Lower lobe of right lung (tissue), 2 donors: ENCODE measurements around the gene CDH9. TPM values are rescaled to one million over a fixed set of nuclear protein-coding genes. Genes with fewer than 3 reads are reported as not detected.

ENCODE experiments used
- ATAC-seq, 2 donors: fragments of 200-7000 bp; cut with Tn5 transposase; one replicate each; pipeline ENCODE4 v1.9.1; 2020 to 2022; ENCODE audit warnings: mild to moderate bottlenecking in 2 of 2, moderate library complexity in 2 of 2
- DNase-seq: peaks from one replicate; pipeline ENCODE4 v3.0.0-alpha.2; 2020
- H3K27ac ChIP-seq: fragments of 200-600 bp; one replicate; pipeline ENCODE4 v1.8.0; 2022
- H3K27me3 ChIP-seq: fragments of 200-600 bp; one replicate; pipeline ENCODE4 v1.8.0; 2022; ENCODE audit warnings: low read depth
- H3K36me3 ChIP-seq: fragments of 200-600 bp; one replicate; pipeline ENCODE4 v1.8.0; 2022; ENCODE audit warnings: mild to moderate bottlenecking
- H3K4me1 ChIP-seq: fragments of 200-600 bp; one replicate; pipeline ENCODE4 v1.8.0; 2022
- H3K4me3 ChIP-seq: fragments of 200-600 bp; one replicate; pipeline ENCODE4 v1.8.0; 2022; ENCODE audit warnings: mild to moderate bottlenecking
- H3K9me3 ChIP-seq: fragments of 200-600 bp; one replicate; pipeline ENCODE4 v1.8.0; 2022
- CTCF ChIP-seq: fragments of 200-600 bp; IDR thresholded peaks from one replicate; pipeline ENCODE4 v1.8.0; 2022; ENCODE audit warnings: antibody characterized with exemption, mild to moderate bottlenecking
- intact Hi-C: fragments of 100-400 bp; cut with DNase I; formaldehyde crosslinking; loops from one replicate; pipeline ENCODE4 v1.11.0; 2022
- total RNA-seq: library from RNA; stranded (reverse); fragmentation: NEBNext Ultra II Directional; extraction: Animal tissue kit (Norgen Biotek cat#: 25700); gene quantifications from one replicate; pipeline ENCODE4 v1.2.1, GENCODE V29; 2021
- donor health status: DM: no; HTN: yes; CAD: no; lungs with severe emphysema.

CDH9 gene
- total RNA-seq, 1 donor from 2014 or later: not detected

- no peaks in the 10 kb centered on the region for H3K9me3 ChIP-seq
- H3K27ac ChIP-seq: no peak overlapping the region
- no peaks in the 10 kb centered on the region for H3K27me3 ChIP-seq
- no peaks in the 10 kb centered on the region for H3K4me1 ChIP-seq
- H3K4me3 ChIP-seq: no peak overlapping the region
- no peak for ATAC-seq
- DNase-seq: no peak
- no peak for TF ChIP-seq CTCF
- intact Hi-C loops: no loop called here
- no peaks in the 10 kb centered on the region for H3K36me3 ChIP-seq
These were observed 17.4 kb downstream of the CDH9 start for GRCh38 chr5:27020973-27021372.

- intact Hi-C loops: no loop called here
- DNase-seq (no peak), ATAC-seq (no peak)
- no peak overlapping the region for H3K4me3 ChIP-seq
- H3K4me1 ChIP-seq: no peaks in the 10 kb centered on the region
- H3K36me3 ChIP-seq: no peaks in the 10 kb centered on the region
- TF ChIP-seq CTCF: no peak
- H3K27me3 ChIP-seq: no peaks in the 10 kb centered on the region
- H3K9me3 ChIP-seq: no peaks in the 10 kb centered on the region
- H3K27ac ChIP-seq: no peak overlapping the region
These were observed 22.6 kb downstream of the CDH9 start for GRCh38 chr5:27015758-27016157.

- Histone ChIP-seq H3K27ac (no peak overlapping the region), H3K36me3 (no peaks in the 10 kb centered on the region), H3K4me3 (no peak overlapping the region), H3K27me3 (no peaks in the 10 kb centered on the region), H3K4me1 (no peaks in the 10 kb centered on the region), H3K9me3 (no peaks in the 10 kb centered on the region)
- ATAC-seq (no peak), DNase-seq (no peak)
- TF ChIP-seq CTCF: no peak
- intact Hi-C loops: no loop called here
These were observed 27.1 kb downstream of the CDH9 start for GRCh38 chr5:27011274-27011673.

- Histone ChIP-seq H3K9me3 (no peaks in the 10 kb centered on the region), H3K4me3 (no peak overlapping the region), H3K27me3 (no peaks in the 10 kb centered on the region), H3K27ac (no peak overlapping the region), H3K36me3 (no peaks in the 10 kb centered on the region), H3K4me1 (no peaks in the 10 kb centered on the region)
- intact Hi-C loops: no loop called here
- TF ChIP-seq CTCF: no peak
- DNase-seq (no peak), ATAC-seq (no peak)
These were observed 27.7 kb downstream of the CDH9 start for GRCh38 chr5:27010646-27011045.

GRCh38 chr5:27009540-27009915 is 28.9 kb downstream of the CDH9 start:
- TF ChIP-seq CTCF: no peak
- H3K4me1 ChIP-seq: no peaks in the 10 kb centered on the region
- no peak overlapping the region for H3K27ac ChIP-seq
- no peaks in the 10 kb centered on the region for H3K36me3 ChIP-seq
- DNase-seq (no peak), ATAC-seq (no peak)
- no peaks in the 10 kb centered on the region for H3K9me3 ChIP-seq
- H3K27me3 ChIP-seq: no peaks in the 10 kb centered on the region
- intact Hi-C loops: no loop called here
- no peak overlapping the region for H3K4me3 ChIP-seq
